Measurements from ENCODE around the gene GON7.

The GON7 gene

DNA sequence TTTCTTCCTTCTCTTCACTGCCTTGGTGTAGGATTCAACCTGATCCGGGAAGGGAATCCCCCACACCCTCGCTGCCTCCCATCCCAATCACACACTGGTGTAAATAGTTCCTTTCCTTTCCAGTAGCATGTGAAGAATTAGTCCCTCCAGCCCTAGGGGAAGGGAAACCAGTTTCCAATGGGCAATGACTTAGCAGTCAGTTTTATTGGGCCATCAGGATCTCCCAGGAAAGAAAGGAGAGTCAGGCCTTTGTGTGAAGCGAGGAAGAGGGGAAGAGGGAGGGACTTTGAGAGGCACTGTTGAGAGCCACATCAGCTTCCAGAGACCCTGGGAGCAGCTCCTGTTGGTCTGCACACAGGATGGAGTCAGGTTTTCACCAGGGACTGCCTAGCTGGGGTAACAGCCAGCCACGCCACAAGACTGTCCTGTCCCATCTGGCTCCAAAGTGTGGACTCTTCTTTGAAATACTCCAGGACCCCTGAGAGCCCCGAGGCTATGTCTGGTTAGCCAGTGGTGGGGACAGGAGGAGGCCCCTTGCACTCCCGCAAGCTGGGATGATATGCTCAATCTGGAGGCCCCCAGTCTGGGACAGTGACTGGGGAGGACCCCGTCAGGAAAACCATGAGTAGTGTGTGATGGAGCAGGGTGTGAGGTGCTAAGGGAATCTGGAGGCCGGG, 50.0 kb downstream of the GON7 start:
- no peak for DNase-seq

GRCh38 chr14:93155667-93156066, 51.2 kb downstream of the GON7 start:
- no peak for DNase-seq

DNA sequence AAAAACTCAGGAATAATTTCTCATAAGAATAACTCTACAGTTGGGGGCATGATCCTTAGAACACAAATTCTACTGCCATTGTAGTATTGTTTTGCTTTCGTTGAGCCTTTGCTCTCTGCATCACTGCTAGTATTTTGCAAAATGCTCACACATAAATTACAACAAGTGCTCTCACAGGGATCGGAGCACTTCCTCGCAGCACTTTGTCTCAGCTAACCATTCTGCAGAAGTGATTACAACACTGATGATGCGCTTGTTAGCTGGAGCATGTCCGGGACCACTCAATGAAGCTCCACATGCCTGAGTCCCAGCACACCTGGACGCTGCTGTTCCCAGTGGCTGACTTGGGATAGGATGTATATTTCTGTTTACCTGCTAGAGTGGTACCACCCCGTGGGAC, 53.7 kb downstream of the GON7 start:
- no peak for DNase-seq
